Peyer's patch (tissue), 4 donors: ENCODE results near the gene TIMD4. TPM values are rescaled to one million over a fixed set of nuclear protein-coding genes. Genes with fewer than 3 reads are reported as not detected.

Experiments
- DNase-seq, 3 donors: peaks; one replicate each; pipeline ENCODE4 v3.0.0-alpha.2; 2017 to 2019
- H3K27ac ChIP-seq, 4 donors: fragments of 200-600 bp; sonication (generic); one replicate each; pipeline ENCODE4 v1.5.1; 2016 to 2019
- H3K27me3 ChIP-seq, 2 donors: fragments of 200-600 bp; sonication (generic); one replicate each; pipeline ENCODE4 v1.5.1; 2019
- H3K36me3 ChIP-seq, 3 donors: fragments of 200-600 bp; sonication (generic); one replicate each; pipeline ENCODE4 v1.5.1; 2016 to 2019
- H3K4me1 ChIP-seq, 4 donors: fragments of 200-600 bp; sonication (generic); one replicate each; pipeline ENCODE4 v1.5.1; 2016 to 2019
- H3K4me3 ChIP-seq, 4 donors: fragments of 200-600 bp; sonication (generic); 1 replicate in 3 of 4; 2 replicates in 1 of 4; pipeline ENCODE4 v1.5.1; 2016 to 2019; ENCODE audit warnings: mild to moderate bottlenecking in 1 of 4
- H3K9me3 ChIP-seq, 4 donors: fragments of 200-600 bp; sonication (generic); one replicate each; pipeline ENCODE4 v1.5.1; 2016 to 2019; ENCODE audit warnings: mild to moderate bottlenecking in 1 of 4
- POLR2A ChIP-seq, 2 donors: fragments of 450-650 bp; IDR thresholded peaks; one replicate each; pipeline ENCODE4 v1.5.1; 2017; ENCODE audit warnings: antibody characterized with exemption in 2 of 2, mild to moderate bottlenecking in 2 of 2, moderate library complexity in 2 of 2
- total RNA-seq, 4 donors: library from RNA; depleted of rRNA; stranded (reverse); fragments of >200 nt; gene quantifications; one replicate each; pipeline ENCODE4 v1.1.0, GENCODE V29; 2016
- TF ChIP-seq, protein P1 (sequence below), 6 experiments: fragments of 450-650 bp in 4 of 6; fragments of 200-600 bp in 2 of 6; sonication (generic) in 1 of 6; IDR thresholded peaks; one replicate each; pipeline ENCODE4 v1.5.1; 2017 to 2019; ENCODE audit warnings: antibody characterized with exemption in 6 of 6, mild to moderate bottlenecking in 3 of 6, moderate library complexity in 1 of 6

The TIMD4 gene
- total RNA-seq, 4 donors from 2014 or later: 2.5 TPM; not detected in 3

- Histone ChIP-seq H3K36me3 (no peaks in the 10 kb centered on the region), H3K27me3 (no peaks in the 10 kb centered on the region), H3K9me3 (no peaks in the 10 kb centered on the region), H3K27ac (no peak overlapping the region), H3K4me3 (no peak overlapping the region), H3K4me1 (no peaks in the 10 kb centered on the region)
- TF ChIP-seq, protein P1, sequence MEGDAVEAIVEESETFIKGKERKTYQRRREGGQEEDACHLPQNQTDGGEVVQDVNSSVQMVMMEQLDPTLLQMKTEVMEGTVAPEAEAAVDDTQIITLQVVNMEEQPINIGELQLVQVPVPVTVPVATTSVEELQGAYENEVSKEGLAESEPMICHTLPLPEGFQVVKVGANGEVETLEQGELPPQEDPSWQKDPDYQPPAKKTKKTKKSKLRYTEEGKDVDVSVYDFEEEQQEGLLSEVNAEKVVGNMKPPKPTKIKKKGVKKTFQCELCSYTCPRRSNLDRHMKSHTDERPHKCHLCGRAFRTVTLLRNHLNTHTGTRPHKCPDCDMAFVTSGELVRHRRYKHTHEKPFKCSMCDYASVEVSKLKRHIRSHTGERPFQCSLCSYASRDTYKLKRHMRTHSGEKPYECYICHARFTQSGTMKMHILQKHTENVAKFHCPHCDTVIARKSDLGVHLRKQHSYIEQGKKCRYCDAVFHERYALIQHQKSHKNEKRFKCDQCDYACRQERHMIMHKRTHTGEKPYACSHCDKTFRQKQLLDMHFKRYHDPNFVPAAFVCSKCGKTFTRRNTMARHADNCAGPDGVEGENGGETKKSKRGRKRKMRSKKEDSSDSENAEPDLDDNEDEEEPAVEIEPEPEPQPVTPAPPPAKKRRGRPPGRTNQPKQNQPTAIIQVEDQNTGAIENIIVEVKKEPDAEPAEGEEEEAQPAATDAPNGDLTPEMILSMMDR (IDR thresholded peaks at IDR 0.05): no peak
- TF ChIP-seq POLR2A (IDR thresholded peaks at IDR 0.05): no peak
- DNase-seq: no peak
Measured at GRCh38 chr5:156920861-156921431, 42.1 kb downstream of the TIMD4 start.

- Histone ChIP-seq H3K27ac (peak overlapping the region in 1 of 4 donors; percentile 19), H3K27me3 (no peaks in the 10 kb centered on the region), H3K36me3 (no peaks in the 10 kb centered on the region), H3K9me3 (no peaks in the 10 kb centered on the region), H3K4me1 (no peaks in the 10 kb centered on the region), H3K4me3 (no peak overlapping the region)
- no peak for DNase-seq
- TF ChIP-seq POLR2A (IDR thresholded peaks at IDR 0.05): no peak
- TF ChIP-seq, protein P1 (IDR thresholded peaks at IDR 0.05): no peak
Measured at GRCh38 chr5:156920042-156920860, 42.8 kb downstream of the TIMD4 start.

- no peak overlapping the region for H3K4me3 ChIP-seq
- H3K27me3 ChIP-seq: no peaks in the 10 kb centered on the region
- H3K4me1 ChIP-seq: no peaks in the 10 kb centered on the region
- no peaks in the 10 kb centered on the region for H3K36me3 ChIP-seq
- DNase-seq: no peak
- H3K27ac ChIP-seq: no peak overlapping the region
- TF ChIP-seq POLR2A (IDR thresholded peaks at IDR 0.05): no peak
- TF ChIP-seq, protein P1 (IDR thresholded peaks at IDR 0.05): no peak
- H3K9me3 ChIP-seq: no peaks in the 10 kb centered on the region
Measured at GRCh38 chr5:156918311-156918845, 44.6 kb downstream of the TIMD4 start.

GRCh38 chr5:156914371-156914737 lies 48.7 kb downstream of the TIMD4 start:
- no peak overlapping the region for H3K4me3 ChIP-seq
- no peaks in the 10 kb centered on the region for H3K9me3 ChIP-seq
- TF ChIP-seq, protein P1 (IDR thresholded peaks at IDR 0.05): no peak
- TF ChIP-seq POLR2A (IDR thresholded peaks at IDR 0.05): no peak
- H3K27ac ChIP-seq: peak overlapping the region in 2 of 4 donors; percentile 26 to 67
- DNase-seq: no peak
- no peaks in the 10 kb centered on the region for H3K4me1 ChIP-seq
- no peaks in the 10 kb centered on the region for H3K27me3 ChIP-seq
- no peaks in the 10 kb centered on the region for H3K36me3 ChIP-seq

GRCh38 chr5:156913719-156914370 lies 49.2 kb downstream of the TIMD4 start:
- peak overlapping the region; percentile 23 to 67 (median 39) for H3K27ac ChIP-seq
- DNase-seq: peak in 2 of 3 donors; percentile 61 to 67

More at GRCh38 chr5:156913719-156914370, 49.2 kb downstream of the TIMD4 start:
- H3K9me3 ChIP-seq: no peaks in the 10 kb centered on the region
- TF ChIP-seq, protein P1 (IDR thresholded peaks at IDR 0.05): no peak
- TF ChIP-seq POLR2A (IDR thresholded peaks at IDR 0.05): no peak
- no peaks in the 10 kb centered on the region for H3K27me3 ChIP-seq
- H3K36me3 ChIP-seq: no peaks in the 10 kb centered on the region
- no peak overlapping the region for H3K4me3 ChIP-seq
- no peaks in the 10 kb centered on the region for H3K4me1 ChIP-seq
